GM19395 (cell line): ENCODE data around the gene HLA-A.

Source experiments
- ATAC-seq: cut with Tn5 transposase; IDR thresholded peaks from one replicate; pipeline ENCODE4 v1.9.1; 2021; ENCODE audit warnings: mild to moderate bottlenecking, moderate library complexity; ENCODE audit not compliant: unreplicated experiment

The HLA-A gene

DNA sequence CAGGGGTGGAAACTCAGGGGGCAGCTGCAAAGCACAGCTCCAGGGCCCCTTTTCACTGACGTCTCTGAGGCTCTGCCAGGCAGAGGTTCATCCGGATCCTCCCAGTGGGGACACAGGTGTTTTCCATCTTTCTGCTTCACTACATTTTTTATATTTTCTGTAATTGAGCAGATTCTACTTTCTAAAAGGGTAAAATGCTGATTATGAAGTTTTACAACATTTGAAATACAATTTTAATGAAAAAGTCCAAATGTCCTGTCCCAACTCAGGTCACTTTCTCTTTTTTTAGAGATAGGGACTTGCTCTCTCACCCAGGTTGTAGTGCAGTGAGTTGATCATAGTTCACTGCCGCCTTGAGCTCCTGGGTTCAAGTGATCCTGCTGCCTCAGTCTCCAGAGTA, 41.9 kb downstream of the HLA-A start:
- no peak for ATAC-seq

DNA sequence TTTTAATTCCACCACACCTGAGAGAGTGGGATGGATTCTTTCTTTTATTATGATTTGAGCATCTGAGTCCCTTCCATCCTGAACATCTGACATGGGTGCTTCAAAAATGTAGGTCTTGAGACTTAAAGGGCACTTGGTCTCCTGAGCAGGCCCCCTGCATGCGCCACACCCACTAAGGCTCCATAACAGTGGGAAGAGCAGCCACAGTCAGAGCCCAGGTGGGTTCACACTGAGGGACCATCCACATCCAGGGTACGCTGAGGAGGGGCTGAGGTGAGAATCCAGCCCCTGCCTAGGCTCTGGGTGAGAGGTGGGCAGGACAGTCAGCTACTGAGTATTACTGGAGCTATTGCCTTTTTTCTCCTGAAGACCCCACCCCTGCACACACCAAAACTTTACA, 42.7 kb downstream of the HLA-A start:
- no peak for ATAC-seq

DNA sequence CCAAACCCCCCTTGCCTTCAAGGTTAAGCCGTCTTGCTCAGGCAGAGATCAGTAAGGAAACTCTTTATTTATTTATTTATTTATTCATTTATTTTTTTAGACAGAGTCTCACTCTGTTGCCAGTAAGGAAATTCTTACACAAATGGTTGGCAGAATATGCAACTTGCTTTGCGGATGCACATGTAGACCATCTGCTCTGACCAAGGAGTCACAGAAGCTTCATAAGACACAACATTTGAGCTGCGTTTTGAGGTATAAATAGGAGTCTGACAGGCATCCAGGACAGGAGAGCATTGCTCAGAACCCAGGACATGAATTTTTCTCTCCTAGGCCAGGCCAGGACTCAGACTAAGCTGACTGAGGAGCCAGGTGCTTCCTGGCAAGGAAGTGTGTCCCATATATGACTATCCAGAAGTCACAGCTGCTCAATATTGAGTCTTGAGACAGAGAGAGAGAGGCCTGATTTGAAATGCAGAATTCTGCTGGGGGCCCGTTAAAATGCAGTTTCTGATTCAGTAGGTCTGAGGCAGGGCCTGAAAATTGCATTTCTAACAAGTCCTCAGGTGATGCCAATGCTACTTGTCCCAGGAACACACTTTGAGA, 43.9 kb downstream of the HLA-A start:
- ATAC-seq, result no peak

DNA sequence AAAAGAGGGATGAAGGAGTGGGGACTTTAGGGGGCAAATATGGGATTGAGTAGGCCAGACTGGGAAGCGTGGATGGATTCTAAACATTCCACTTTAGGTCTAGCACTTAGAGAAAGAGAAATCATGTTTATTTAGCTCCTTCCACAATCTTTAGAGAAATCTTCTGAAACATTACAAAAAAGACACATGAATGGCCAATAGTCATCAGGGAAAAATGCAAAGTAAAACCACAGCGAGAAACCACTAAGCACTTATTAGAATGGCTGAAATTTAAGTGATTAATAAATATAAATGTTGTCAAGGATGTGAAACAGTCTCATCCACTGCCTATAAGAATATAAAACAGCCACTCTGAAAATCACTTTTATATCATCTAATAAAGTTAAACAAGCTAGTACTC, 46.9 kb downstream of the HLA-A start:
- no peak for ATAC-seq

DNA sequence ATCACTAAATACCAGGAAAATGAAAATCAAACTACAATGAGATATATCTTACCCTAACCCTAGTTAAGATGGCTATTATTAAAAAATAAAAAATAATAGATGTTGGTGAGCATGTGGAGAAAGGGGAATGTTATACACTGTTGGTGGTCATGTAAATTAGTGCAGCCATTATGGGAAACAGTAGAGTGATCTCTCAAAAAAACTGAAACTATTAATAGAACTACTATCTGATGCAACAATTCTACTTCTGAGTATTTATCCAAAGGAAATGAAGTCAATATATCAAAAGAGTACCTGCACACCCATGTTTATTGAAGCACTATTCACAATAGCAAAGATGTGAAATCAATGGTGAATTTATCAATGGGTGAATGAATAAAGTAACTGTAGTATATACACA, 48.6 kb downstream of the HLA-A start:
- ATAC-seq, result no peak

DNA sequence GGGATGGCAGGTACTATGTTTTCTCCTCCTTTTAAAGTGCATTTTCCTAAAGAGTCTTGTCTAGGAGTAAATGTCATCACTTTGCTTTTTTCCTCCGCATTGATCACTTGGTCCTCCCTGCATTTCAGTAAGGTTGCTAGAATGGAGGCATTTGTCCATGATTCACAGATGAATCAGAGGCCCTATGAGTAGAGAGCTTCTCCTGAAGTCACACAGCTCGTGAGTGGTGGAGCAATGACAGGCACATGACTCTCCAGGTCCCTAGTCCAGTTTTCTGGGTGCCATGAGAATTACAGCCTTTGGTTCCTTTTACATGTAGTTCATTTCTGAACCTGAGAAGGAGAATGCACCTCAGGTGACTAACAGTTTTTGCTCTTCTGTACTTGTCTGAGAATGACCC, 50.5 kb downstream of the HLA-A start:
- ATAC-seq, result no peak

DNA sequence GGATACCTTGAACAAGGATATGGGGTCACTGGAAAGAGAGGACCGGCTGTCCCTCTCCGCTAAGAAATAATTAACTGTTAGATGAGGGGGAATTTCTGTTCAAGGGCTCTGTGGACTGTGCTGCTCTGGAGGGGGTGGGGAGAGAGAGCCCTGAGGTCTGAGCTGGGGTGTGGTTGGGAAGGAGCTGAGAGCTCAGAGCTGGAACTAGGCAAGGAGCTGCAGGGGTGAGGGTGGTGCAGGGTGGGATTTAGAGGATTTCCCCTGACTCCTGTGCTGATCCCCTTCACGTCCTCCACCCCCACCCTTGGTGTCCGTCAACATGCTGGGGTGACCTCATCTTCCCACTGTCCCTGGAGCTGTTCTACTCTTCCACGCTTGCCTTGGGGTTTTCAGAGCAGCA, 52.5 kb downstream of the HLA-A start:
- ATAC-seq, result no peak

DNA sequence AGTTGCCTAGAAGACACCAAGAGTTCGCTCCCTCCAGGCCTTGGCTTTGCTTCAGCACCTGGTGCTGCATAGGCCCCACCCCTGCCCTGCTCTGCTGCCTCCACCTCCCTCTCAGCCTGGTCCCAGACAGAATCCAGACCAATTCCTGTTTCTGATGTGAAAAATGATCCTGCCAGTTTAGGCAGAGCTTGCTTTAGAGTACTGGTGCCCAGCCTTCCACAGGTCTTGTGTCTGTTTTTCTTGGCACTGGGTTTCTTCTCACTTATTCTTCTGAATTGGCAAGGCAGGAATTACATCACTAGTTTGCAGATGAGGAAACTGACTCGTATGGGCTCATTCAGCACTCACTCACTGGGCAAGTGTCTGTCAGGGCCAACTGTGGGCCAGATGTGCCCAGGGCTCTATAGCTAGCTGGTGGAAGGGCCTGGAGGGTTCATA, 53.0 kb downstream of the HLA-A start:
- no peak for ATAC-seq
